Uterus (tissue), 4 donors: ENCODE results near the gene FOCAD. TPM values are rescaled to one million over a fixed set of nuclear protein-coding genes. Genes with fewer than 3 reads are reported as not detected.

ENCODE experiments used
- DNase-seq, 2 donors: peaks; one replicate each; pipeline ENCODE4 v3.0.0-alpha.2; 2019 to 2020
- H3K27ac ChIP-seq, 2 donors: fragments of 200-600 bp; sonication (generic); 1 replicate in 1 of 2; 2 replicates in 1 of 2; pipeline ENCODE4 v1.5.1; 2016 to 2018
- H3K27me3 ChIP-seq, 2 donors: fragments of 200-600 bp; sonication (generic); one replicate each; pipeline ENCODE4 v1.5.1; 2018 to 2019; ENCODE audit warnings: control low read depth in 1 of 2
- H3K36me3 ChIP-seq, 2 donors: fragments of 200-600 bp; sonication (generic); one replicate each; pipeline ENCODE4 v1.5.1; 2019; ENCODE audit warnings: control low read depth in 1 of 2
- H3K4me1 ChIP-seq, 2 donors: fragments of 200-600 bp; sonication (generic); one replicate each; pipeline ENCODE4 v1.5.1; 2018 to 2019; ENCODE audit warnings: control low read depth in 1 of 2
- H3K4me3 ChIP-seq, 2 donors: fragments of 200-600 bp; sonication (generic); 1 replicate in 1 of 2; 2 replicates in 1 of 2; pipeline ENCODE4 v1.5.1; 2018 to 2019; ENCODE audit warnings: mild to moderate bottlenecking in 1 of 2
- H3K9me3 ChIP-seq, 2 donors: fragments of 200-600 bp; sonication (generic); one replicate each; pipeline ENCODE4 v1.5.1; 2019; ENCODE audit warnings: control low read depth in 1 of 2
- CTCF ChIP-seq, 4 experiments: fragments of 200-600 bp in 2 of 4; fragments of 450-650 bp in 2 of 4; sonication (generic) in 2 of 4; IDR thresholded peaks; one replicate each; pipeline ENCODE4 v1.5.1; 2016 to 2019; ENCODE audit warnings: antibody characterized with exemption in 4 of 4, mild to moderate bottlenecking in 2 of 4, moderate library complexity in 1 of 4
- POLR2A ChIP-seq, 2 donors: fragments of 450-650 bp; IDR thresholded peaks; one replicate each; pipeline ENCODE4 v1.6.1; 2016; ENCODE audit warnings: antibody characterized with exemption in 2 of 2, mild to moderate bottlenecking in 1 of 2, moderate library complexity in 1 of 2
- intact Hi-C: fragments of 100-400 bp; cut with DNase I; formaldehyde crosslinking; loops from one replicate; pipeline ENCODE4 v1.15.1; 2023; ENCODE audit warnings: low total_unique reads
- total RNA-seq, 4 donors: library from RNA; depleted of rRNA in 3 of 4; stranded (reverse); fragments of >200 nt in 3 of 4; gene quantifications; one replicate each; pipeline versions ENCODE4 v1.1.0 to v1.2.4, GENCODE V29; 2014 to 2023
- donor health status: DM: yes; HTN: yes; CAD: no.

FOCAD gene
- total RNA-seq, 4 donors from 2014 or later = 24.1 to 86.5 (median 34.3) TPM

GRCh38 chr9:21031091-21031807 is 347.2 kb downstream of the FOCAD start, which contains the start of gene HACD4:
TSS of gene HACD4 (minus strand) at chr9:21031640. CDS start at chr9:21031590, 50 bp downstream.
- Histone ChIP-seq H3K4me1 (no peaks in the 10 kb centered on the region), H3K9me3 (no peaks in the 10 kb centered on the region), H3K36me3 (no peaks in the 10 kb centered on the region), H3K27ac (peak within 1 kb of the TSS; percentile 87 to 88), H3K27me3 (no peaks in the 10 kb centered on the region), H3K4me3 (peak within 1 kb of the TSS; percentile 47 to 67)
- peak; percentile 27 to 61 for DNase-seq
- no peak for TF ChIP-seq POLR2A (IDR thresholded peaks at IDR 0.05)
- TF ChIP-seq CTCF (IDR thresholded peaks at IDR 0.05) = no peak
- intact Hi-C loops = no loop called here

GRCh38 chr9:21031808-21032183 is 347.7 kb downstream of the FOCAD start:
- no peaks in the 10 kb centered on the region for H3K9me3 ChIP-seq
- TF ChIP-seq POLR2A (IDR thresholded peaks at IDR 0.05) = no peak
- no peak for TF ChIP-seq CTCF (IDR thresholded peaks at IDR 0.05)
- no peak for DNase-seq
- peak overlapping the region; percentile 47 to 67 for H3K4me3 ChIP-seq
- H3K36me3 ChIP-seq = no peaks in the 10 kb centered on the region
- H3K27ac ChIP-seq = peak overlapping the region; percentile 87 to 88
- no peaks in the 10 kb centered on the region for H3K4me1 ChIP-seq
- intact Hi-C loops = no loop called here
- H3K27me3 ChIP-seq = no peaks in the 10 kb centered on the region

- intact Hi-C loops = no loop called here
- H3K9me3 ChIP-seq = no peaks in the 10 kb centered on the region
- H3K4me3 ChIP-seq = no peak overlapping the region
- no peak for DNase-seq
- H3K27ac ChIP-seq = no peak overlapping the region
- H3K36me3 ChIP-seq = no peaks in the 10 kb centered on the region
- H3K27me3 ChIP-seq = no peaks in the 10 kb centered on the region
- H3K4me1 ChIP-seq = no peaks in the 10 kb centered on the region
- TF ChIP-seq CTCF (IDR thresholded peaks at IDR 0.05) (no peak), POLR2A (IDR thresholded peaks at IDR 0.05) (no peak)
These were observed 353.2 kb downstream of the FOCAD start for GRCh38 chr9:21037278-21037677.

- TF ChIP-seq CTCF (IDR thresholded peaks at IDR 0.05) (no peak), POLR2A (IDR thresholded peaks at IDR 0.05) (no peak)
- DNase-seq = no peak
- no peaks in the 10 kb centered on the region for H3K4me1 ChIP-seq
- intact Hi-C loops = no loop called here
- H3K9me3 ChIP-seq = no peaks in the 10 kb centered on the region
- H3K27me3 ChIP-seq = no peaks in the 10 kb centered on the region
- no peak overlapping the region for H3K4me3 ChIP-seq
- H3K27ac ChIP-seq = no peak overlapping the region
- no peaks in the 10 kb centered on the region for H3K36me3 ChIP-seq
These were observed 355.2 kb downstream of the FOCAD start for GRCh38 chr9:21039302-21039701.

- no peaks in the 10 kb centered on the region for H3K9me3 ChIP-seq
- intact Hi-C loops = no loop called here
- H3K4me1 ChIP-seq = no peaks in the 10 kb centered on the region
- TF ChIP-seq CTCF (IDR thresholded peaks at IDR 0.05) (no peak), POLR2A (IDR thresholded peaks at IDR 0.05) (no peak)
- no peak overlapping the region for H3K27ac ChIP-seq
- DNase-seq = no peak
- H3K36me3 ChIP-seq = no peaks in the 10 kb centered on the region
- no peak overlapping the region for H3K4me3 ChIP-seq
- no peaks in the 10 kb centered on the region for H3K27me3 ChIP-seq
These were observed 358.4 kb downstream of the FOCAD start for GRCh38 chr9:21042466-21042865.
